Endothelial cell of umbilical vein (primary cell): ENCODE data around the gene LHX6. TPM values are rescaled to one million over a fixed set of nuclear protein-coding genes. Genes with fewer than 3 reads are reported as not detected.
A peak's percentile ranks its signal among the peaks of the same experiment; 100 is the strongest.

Source experiments
- BruUV-seq: library from RNA; stranded (reverse); fragments of 400-500 nt; replicated peaks from 2 replicates; lab custom pipeline; 2021; lab: Mats Ljungman, UMichigan
- CTCF ChIA-PET: fragments of 300-600, 350-600 bp; sonication (Branson Sonifier 250); formaldehyde crosslinking; loops from one replicate; lab custom pipeline; 2021; ENCODE audit warnings: antibody characterized with exemption, inconsistent platforms; lab: Charles Lee
- POLR2A ChIA-PET: fragments of 300-600, 350-600 bp; sonication (Branson Sonifier 250); formaldehyde crosslinking; loops from one replicate; lab custom pipeline; 2021; ENCODE audit warnings: antibody characterized with exemption, inconsistent platforms; lab: Charles Lee
- DNase-seq: peaks from one replicate; pipeline ENCODE4 v3.0.0-alpha.2; 2011; ENCODE audit warnings: low read depth, low spot score
- FAIRE-seq: peaks from 2 replicates; lab custom pipeline; 2011; peaks lifted over from hg19 to GRCh38; lab: Jason Lieb, UNC
- H2AFZ ChIP-seq: 2 replicates; pipeline ENCODE4 v1.6.0; 2012; ENCODE audit warnings: low read depth, low read length, control low read depth, inconsistent platforms
- H3K27ac ChIP-seq: 2 replicates; pipeline ENCODE4 v1.5.1; 2011; ENCODE audit warnings: low read depth, mild to moderate bottlenecking, control low read depth, low read length, moderate library complexity; ENCODE audit not compliant: insufficient read depth
- H3K27me3 ChIP-seq, 2 experiments: 2 replicates each; pipeline versions ENCODE4 v1.6.0 to v1.6.1; 2011; ENCODE audit warnings: low read length in 2 of 2, mixed read lengths in 1 of 2; ENCODE audit not compliant: control insufficient read depth in 2 of 2, insufficient read depth in 2 of 2
- H3K36me3 ChIP-seq, 2 experiments: 2 replicates in 1 of 2; 3 replicates in 1 of 2; pipeline ENCODE4 v1.5.1; 2011; ENCODE audit warnings: low read length in 2 of 2, mild to moderate bottlenecking in 1 of 2, moderate library complexity in 1 of 2; ENCODE audit not compliant: control insufficient read depth in 2 of 2, insufficient read depth in 2 of 2; ENCODE audit errors: extremely low read depth in 1 of 2
- H3K4me1 ChIP-seq: 3 replicates; pipeline ENCODE4 v1.5.1; 2011; ENCODE audit warnings: mild to moderate bottlenecking, low read length; ENCODE audit not compliant: control insufficient read depth, insufficient read depth; ENCODE audit errors: extremely low read depth
- H3K4me2 ChIP-seq: 2 replicates; pipeline ENCODE4 v1.6.1; 2011; ENCODE audit warnings: low read length, control low read depth, mixed read lengths; ENCODE audit not compliant: insufficient read depth
- H3K4me3 ChIP-seq, 3 experiments: fragments of 200-600 bp in 1 of 3; sonication (generic), shearing (Covaris generic) in 1 of 3; replicated peaks in 1 of 3; 2 replicates each; pipeline ENCODE4 v1.5.1; 2011 to 2016; ENCODE audit warnings: control low read depth in 3 of 3, low read length in 3 of 3, mild to moderate bottlenecking in 2 of 3, inconsistent platforms in 1 of 3, low read depth in 1 of 3, moderate library complexity in 1 of 3; ENCODE audit not compliant: insufficient read depth in 1 of 3
- H3K79me2 ChIP-seq: 2 replicates; pipeline ENCODE4 v1.6.0; 2012; ENCODE audit warnings: low read length, inconsistent platforms; ENCODE audit not compliant: control insufficient read depth, insufficient read depth
- H3K9ac ChIP-seq: replicated peaks from 2 replicates; pipeline ENCODE3; 2011; ENCODE audit warnings: low read length, control low read depth; ENCODE audit not compliant: insufficient read depth; ENCODE audit errors: extremely low read depth
- H3K9me1 ChIP-seq: replicated peaks from 3 replicates; pipeline ENCODE4 v1.6.0; 2011; ENCODE audit warnings: mild to moderate bottlenecking, low read length; ENCODE audit not compliant: control insufficient read depth, insufficient read depth; ENCODE audit errors: extremely low read depth
- H3K9me3 ChIP-seq: replicated peaks from 2 replicates; pipeline ENCODE4 v1.5.1; 2012; ENCODE audit warnings: low read length, inconsistent platforms; ENCODE audit not compliant: control insufficient read depth, insufficient read depth
- H4K20me1 ChIP-seq: replicated peaks from 2 replicates; pipeline ENCODE3; 2011; ENCODE audit warnings: mild to moderate bottlenecking, low read length; ENCODE audit not compliant: control insufficient read depth, insufficient read depth; ENCODE audit errors: extremely low read depth
- CTCF ChIP-seq, 2 donors: IDR thresholded peaks; 1 replicate in 1 of 2; 2 replicates in 1 of 2; pipeline ENCODE4 v1.5.1; 2011; ENCODE audit warnings: low read length in 2 of 2, mild to moderate bottlenecking in 2 of 2, moderate library complexity in 2 of 2, control low read depth in 1 of 2, inconsistent platforms in 1 of 2, low read depth in 1 of 2; ENCODE audit not compliant: insufficient read depth in 1 of 2; ENCODE audit errors: extremely low read depth in 1 of 2
- EZH2 ChIP-seq: IDR thresholded peaks from 2 replicates; pipeline ENCODE4 v1.6.1; 2012; ENCODE audit warnings: borderline replicate concordance, low read depth, mild to moderate bottlenecking, moderate library complexity, low read length, inconsistent platforms; ENCODE audit not compliant: severe bottlenecking
- FOS ChIP-seq: IDR thresholded peaks from 2 replicates; pipeline ENCODE4 v1.6.1; 2011; ENCODE audit warnings: mild to moderate bottlenecking, low read length, moderate library complexity, borderline replicate concordance; ENCODE audit not compliant: insufficient read depth
- GATA2 ChIP-seq: IDR thresholded peaks from 2 replicates; pipeline ENCODE4 v1.7.0; 2011; ENCODE audit warnings: low read depth, mild to moderate bottlenecking, moderate library complexity, mixed read lengths, low read length; ENCODE audit not compliant: insufficient read length, insufficient read depth
- JUN ChIP-seq: IDR thresholded peaks from 2 replicates; pipeline ENCODE4 v1.6.1; 2011; ENCODE audit warnings: borderline replicate concordance, low read depth; ENCODE audit not compliant: insufficient read length, insufficient read depth
- MYC ChIP-seq: IDR thresholded peaks from one replicate; pipeline ENCODE4 v1.6.1; 2011; ENCODE audit warnings: mild to moderate bottlenecking, low read depth, low read length
- POLR2A ChIP-seq: IDR thresholded peaks from 2 replicates; pipeline ENCODE4 v1.6.1; 2012; ENCODE audit warnings: low read depth, mild to moderate bottlenecking, control low read depth, low read length
- POLR2AphosphoS5 ChIP-seq: IDR thresholded peaks from 2 replicates; pipeline ENCODE4 v1.6.1; 2012; ENCODE audit warnings: low read depth, mild to moderate bottlenecking, control low read depth, low read length, moderate library complexity; ENCODE audit not compliant: insufficient read depth
- dilution Hi-C: fragments of 300-500 bp; cut with MboI; formaldehyde crosslinking; loops from one replicate; pipeline ENCODE4 v1.15.0; 2019; ENCODE audit warnings: low sequenced_read_pairs; ENCODE audit not compliant: extremely low pct_ligation_motif_present
- intact Hi-C: fragments of 100-400 bp; cut with micrococcal nuclease; formaldehyde crosslinking; loops from one replicate; pipeline ENCODE4 v1.10.0; 2022
- polyA plus RNA-seq, 4 experiments: library from polyadenylated mRNA; depleted of rRNA in 3 of 4; stranded (reverse) in 3 of 4; unstranded in 1 of 4; fragments of >200 nt; gene quantifications; 2 replicates each; pipeline versions ENCODE4 v1.2.1 to v1.2.3, GENCODE V29; 2011 to 2012; ENCODE audit warnings: missing spikeins in 1 of 4
- total RNA-seq: library from RNA; stranded (reverse); gene quantifications from 2 replicates; pipeline ENCODE4 v1.2.3, GENCODE V29; 2021
- TF ChIP-seq, protein P1 (sequence below): IDR thresholded peaks from 2 replicates; pipeline ENCODE4 v1.6.1; 2011; ENCODE audit not compliant: insufficient read depth, insufficient read length

LHX6 gene
- total and polyA plus RNA-seq, 2 donors (not counting 3 experiments of a cell fraction or from before 2014, with no cell fraction given): 2.4 to 18.4 TPM

DNA sequence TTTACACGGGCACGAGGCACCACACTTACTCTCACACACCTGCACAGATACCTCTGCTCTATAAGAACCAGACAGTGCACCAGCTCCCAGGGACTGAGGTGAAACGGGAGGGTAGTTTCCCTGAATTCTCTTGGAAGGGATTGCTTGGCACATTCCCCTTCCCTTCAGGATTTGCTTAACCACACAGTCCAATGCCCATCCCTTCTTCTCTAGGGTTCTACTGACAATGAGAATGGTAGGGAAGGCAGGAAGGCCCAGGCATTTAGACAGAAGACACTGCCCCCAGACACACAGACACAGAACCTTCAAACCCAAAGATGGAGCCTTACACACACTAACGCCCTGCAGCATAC lies 704 bp upstream of the LHX6 start:
- dilution Hi-C loops: no loop called here
- Histone ChIP-seq H3K4me3 (no peak overlapping the region), H2AFZ (no peak overlapping the region), H3K9ac (no peak overlapping the region), H3K9me1 (no peaks in the 10 kb centered on the region), H4K20me1 (no peaks in the 10 kb centered on the region), H3K36me3 (no peaks in the 10 kb centered on the region), H3K4me2 (no peak overlapping the region), H3K79me2 (no peaks in the 10 kb centered on the region), H3K27me3 (peaks cover 40 to 54% of the 10 kb centered on the region in 2 experiments), H3K9me3 (no peaks in the 10 kb centered on the region), H3K4me1 (peaks cover 10% of the 10 kb centered on the region), H3K27ac (no peak overlapping the region)
- no TSS peak for BruUV-seq
- FAIRE-seq (no peak), DNase-seq (no peak)
- ChIA-PET POLR2A (interaction anchor here (1.1 kb wide), 1 partner anchor 26 kb away, joined by 3 read pairs; no protein-coding TSS in a partner anchor), CTCF (interaction anchor here (0.6 to 2.1 kb wide), 4 partner anchors 56 to 130 kb away, joined by 3 to 15 read pairs (median 4); no protein-coding TSS in a partner anchor)
- TF ChIP-seq JUN: no peak
- TF ChIP-seq, protein P1, sequence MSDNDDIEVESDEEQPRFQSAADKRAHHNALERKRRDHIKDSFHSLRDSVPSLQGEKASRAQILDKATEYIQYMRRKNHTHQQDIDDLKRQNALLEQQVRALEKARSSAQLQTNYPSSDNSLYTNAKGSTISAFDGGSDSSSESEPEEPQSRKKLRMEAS: no peak
- TF ChIP-seq GATA2: no peak
- peak; percentile 30 for TF ChIP-seq EZH2
- TF ChIP-seq FOS: no peak
- intact Hi-C loops: loop anchor here (2.0 to 5.0 kb wide), 2 partner anchors 72 to 117 kb away; partner anchors contain the start of genes MORN5 and NDUFA8

- intact Hi-C loops (loop anchor here (1.0 to 5.0 kb wide), 3 partner anchors 71 to 119 kb away; partner anchors contain the start of genes MORN5 and NDUFA8), dilution Hi-C loops (no loop called here)
- H3K79me2 ChIP-seq: no peaks in the 10 kb centered on the region
- H3K9me3 ChIP-seq: no peaks in the 10 kb centered on the region
- H2AFZ ChIP-seq: peak overlapping the region; percentile 71
- peaks cover 10% of the 10 kb centered on the region for H3K4me1 ChIP-seq
- peak; percentile 45 for TF ChIP-seq EZH2
- no peak for TF ChIP-seq POLR2A
- TF ChIP-seq GATA2: no peak
- no peak for TF ChIP-seq CTCF (IDR thresholded peaks at IDR 0.05; ENCODE audit: extremely low read depth in 1 of 2, insufficient read depth in 1 of 2, low read depth in 1 of 2, low read length in 2 of 2)
- TF ChIP-seq MYC: no peak
- TF ChIP-seq, protein P1: no peak
- TF ChIP-seq POLR2AphosphoS5: no peak
- DNase-seq (no peak), FAIRE-seq (no peak)
- CTCF ChIA-PET: interaction anchor here (0.7 to 2.1 kb wide), 4 partner anchors 25 to 129 kb away, joined by 3 to 15 read pairs (median 4); no protein-coding TSS in a partner anchor
- no TSS peak for BruUV-seq
- H4K20me1 ChIP-seq: no peaks in the 10 kb centered on the region
- H3K4me2 ChIP-seq: peak overlapping the region; percentile 57
- no peak overlapping the region for H3K27ac ChIP-seq
- H3K36me3 ChIP-seq: no peaks in the 10 kb centered on the region
- H3K27me3 ChIP-seq: peaks cover 43 to 54% of the 10 kb centered on the region in 2 experiments
- POLR2A ChIA-PET: interaction anchor here (0.6 kb wide), 1 partner anchor 1819 kb away, joined by 3 read pairs; no protein-coding TSS in a partner anchor
- no peaks in the 10 kb centered on the region for H3K9me1 ChIP-seq
- H3K9ac ChIP-seq: peak overlapping the region; percentile 18
- H3K4me3 ChIP-seq: peak overlapping the region; percentile 18 to 55 (median 41)
Observed at GRCh38 chr9:122228191-122228567, 578 bp downstream of the LHX6 start.
